Spinal cord (tissue), 10 donors: ENCODE results near the gene UGT1A3. TPM values are rescaled to one million over a fixed set of nuclear protein-coding genes. Genes with fewer than 3 reads are reported as not detected.

Experiments
- DNase-seq, 6 donors: peaks; one replicate each; pipeline versions ENCODE4 v3.0.0 to v3.0.0-alpha.2; 2013 to 2015; ENCODE audit warnings: low spot score in 6 of 6, low read depth in 4 of 6
- H3K27ac ChIP-seq: one replicate; pipeline ENCODE4 v1.5.1; 2013; ENCODE audit warnings: low read depth, low read length, control low read depth
- H3K27me3 ChIP-seq: one replicate; pipeline ENCODE4 v1.6.1; 2013; ENCODE audit warnings: low read length; ENCODE audit not compliant: control insufficient read depth, insufficient read depth
- H3K36me3 ChIP-seq: one replicate; pipeline ENCODE4 v1.6.1; 2013; ENCODE audit warnings: low read length; ENCODE audit not compliant: control insufficient read depth, insufficient read depth
- H3K4me1 ChIP-seq: one replicate; pipeline ENCODE4 v1.6.1; 2013; ENCODE audit warnings: low read length; ENCODE audit not compliant: control insufficient read depth, insufficient read depth
- H3K4me3 ChIP-seq: one replicate; pipeline ENCODE4 v1.5.1; 2013; ENCODE audit warnings: low read depth, low read length, control low read depth
- H3K9me3 ChIP-seq: one replicate; pipeline ENCODE4 v1.6.1; 2013; ENCODE audit warnings: low read length; ENCODE audit not compliant: control insufficient read depth, insufficient read depth
- WGBS: methylation state at CpG from one replicate; pipeline ENCODE4 v1.1.5; 2013; ENCODE audit warnings: missing lambda C conversion rate; ENCODE audit not compliant: insufficient coverage; 5-methylcytosine and 5-hydroxymethylcytosine counted together
- polyA plus RNA-seq, 2 donors: library from polyadenylated mRNA; unstranded; fragments of 120-200 nt; gene quantifications; one replicate each; pipeline ENCODE4 v1.2.1, GENCODE V29; 2013; ENCODE audit not compliant: insufficient read length in 2 of 2
- total RNA-seq, 2 donors: library from RNA; depleted of rRNA in 1 of 2; stranded (reverse); fragments of 120-200 nt in 1 of 2; fragments of >200 nt in 1 of 2; gene quantifications; one replicate each; pipeline versions ENCODE4 v1.2.3 to v1.2.4, GENCODE V29; 2013 to 2014
- donor health status: healthy.

Gene UGT1A3
- total and polyA plus RNA-seq, 4 donors, result not detected

GRCh38 chr2:233819884-233820773 lies 91.3 kb downstream of the UGT1A3 start:
- no peak for DNase-seq
- 90% methylated on average over 16 of the region's 18 CpGs for WGBS
- Histone ChIP-seq H3K27me3 (no peaks in the 10 kb centered on the region), H3K4me1 (peaks cover 5% of the 10 kb centered on the region), H3K9me3 (no peaks in the 10 kb centered on the region), H3K36me3 (no peaks in the 10 kb centered on the region), H3K4me3 (no peak overlapping the region), H3K27ac (no peak overlapping the region)

- no peak overlapping the region for H3K27ac ChIP-seq
- H3K36me3 ChIP-seq, result no peaks in the 10 kb centered on the region
- H3K27me3 ChIP-seq, result no peaks in the 10 kb centered on the region
- 61% methylated on average over 3 of the region's 6 CpGs for whole genome bisulfite sequencing
- peaks cover 5% of the 10 kb centered on the region for H3K4me1 ChIP-seq
- H3K9me3 ChIP-seq, result no peaks in the 10 kb centered on the region
- no peak for DNase-seq
- no peak overlapping the region for H3K4me3 ChIP-seq
These were observed 91.9 kb downstream of the UGT1A3 start for GRCh38 chr2:233820774-233821105.

- H3K4me3 ChIP-seq, result no peak overlapping the region
- 100% methylated on average over 1 of the region's 3 CpGs for WGBS
- DNase-seq, result no peak
These were observed 92.4 kb downstream of the UGT1A3 start for GRCh38 chr2:233821196-233821595.

GRCh38 chr2:233821709-233822100 lies 92.9 kb downstream of the UGT1A3 start:
- Histone ChIP-seq H3K4me3 (no peak overlapping the region), H3K4me1 (peaks cover 1% of the 10 kb centered on the region), H3K36me3 (no peaks in the 10 kb centered on the region), H3K9me3 (peaks cover 3% of the 10 kb centered on the region), H3K27ac (no peak overlapping the region), H3K27me3 (no peaks in the 10 kb centered on the region)
- 92% methylated on average over 8 of the region's 8 CpGs for WGBS
- no peak for DNase-seq

More at GRCh38 chr2:233821196-233821595, 92.4 kb downstream of the UGT1A3 start:
- H3K9me3 ChIP-seq, result no peaks in the 10 kb centered on the region
- no peaks in the 10 kb centered on the region for H3K27me3 ChIP-seq
- no peaks in the 10 kb centered on the region for H3K36me3 ChIP-seq
- H3K27ac ChIP-seq, result no peak overlapping the region
- peaks cover 5% of the 10 kb centered on the region for H3K4me1 ChIP-seq

GRCh38 chr2:233822101-233822771 lies 93.4 kb downstream of the UGT1A3 start:
- WGBS, result 94% methylated on average over 21 of the region's 21 CpGs
- no peak for DNase-seq
- H3K36me3 ChIP-seq, result no peaks in the 10 kb centered on the region
- no peaks in the 10 kb centered on the region for H3K27me3 ChIP-seq
- no peak overlapping the region for H3K27ac ChIP-seq
- H3K4me3 ChIP-seq, result no peak overlapping the region
- H3K9me3 ChIP-seq, result peaks cover 3% of the 10 kb centered on the region
- no peaks in the 10 kb centered on the region for H3K4me1 ChIP-seq

Other genes starting within 250 kb of the UGT1A3 start
- gene USP40, start 162.3 kb upstream of the UGT1A3 start, total RNA-seq, result 10 to 100 TPM; 29.6 to 40.2 TPM
- 10 to 100 TPM; 29.4 to 34.7 TPM for gene USP40, start 162.3 kb upstream of the UGT1A3 start, polyA plus RNA-seq
- gene UGT1A8, start 111.4 kb upstream of the UGT1A3 start, total RNA-seq, result not detected
- not detected for gene UGT1A8, start 111.4 kb upstream of the UGT1A3 start, polyA plus RNA-seq
- gene UGT1A10, start 92.6 kb upstream of the UGT1A3 start, total RNA-seq, result not detected
- gene UGT1A10, start 92.6 kb upstream of the UGT1A3 start, polyA plus RNA-seq, result not detected
- gene UGT1A9, start 57.1 kb upstream of the UGT1A3 start, total RNA-seq, result not detected
- gene UGT1A9, start 57.1 kb upstream of the UGT1A3 start, polyA plus RNA-seq, result under 1 TPM in 1 of 2 donors, not detected in 1; 0.16 TPM
- gene UGT1A7, start 47.1 kb upstream of the UGT1A3 start, total RNA-seq, result not detected
- not detected for gene UGT1A7, start 47.1 kb upstream of the UGT1A3 start, polyA plus RNA-seq
- under 1 TPM in 1 of 2 donors, not detected in 1; 0.20 TPM for gene UGT1A6, start 36.2 kb upstream of the UGT1A3 start, total RNA-seq
- gene UGT1A6, start 36.2 kb upstream of the UGT1A3 start, polyA plus RNA-seq, result not detected
- not detected for gene UGT1A5, start 16.1 kb upstream of the UGT1A3 start, total RNA-seq
- not detected for gene UGT1A5, start 16.1 kb upstream of the UGT1A3 start, polyA plus RNA-seq
- not detected for gene UGT1A4, start 10.3 kb upstream of the UGT1A3 start, total RNA-seq
- not detected for gene UGT1A4, start 10.3 kb upstream of the UGT1A3 start, polyA plus RNA-seq
- not detected for gene UGT1A1, start 31.2 kb downstream of the UGT1A3 start, total RNA-seq
- gene UGT1A1, start 31.2 kb downstream of the UGT1A3 start, polyA plus RNA-seq, result under 1 TPM in 1 of 2 donors, not detected in 1; 0.05 TPM
- under 1 TPM in 1 of 2 donors, not detected in 1; under 0.01 TPM for gene MROH2A, start 49.3 kb downstream of the UGT1A3 start, total RNA-seq
- gene MROH2A, start 49.3 kb downstream of the UGT1A3 start, polyA plus RNA-seq, result under 1 TPM in 1 of 2 donors, not detected in 1; 0.12 TPM
- 1 to 10 TPM; 4.9 to 8.3 TPM for gene HJURP, start 125.5 kb downstream of the UGT1A3 start, total RNA-seq
- 10 to 100 TPM; 11.0 to 11.4 TPM for gene HJURP, start 125.5 kb downstream of the UGT1A3 start, polyA plus RNA-seq
- 1 to 10 TPM in 1 of 2 donors, under 1 TPM in 1; 0.22 to 1.9 TPM for gene TRPM8, start 188.3 kb downstream of the UGT1A3 start, total RNA-seq
- gene TRPM8, start 188.3 kb downstream of the UGT1A3 start, polyA plus RNA-seq, result 1 to 10 TPM; 1.1 TPM